Loucy (cell line): ENCODE results near the gene ARHGEF10L.
A peak's percentile ranks its signal among the peaks of the same experiment; 100 is the strongest.

Source experiments
- H2AFZ ChIP-seq: fragments of 200-600 bp; sonication (generic); 2 replicates; pipeline ENCODE4 v1.6.0; 2016; ENCODE audit warnings: antibody characterized with exemption, mild to moderate bottlenecking, low read length, moderate library complexity
- H3F3A ChIP-seq: fragments of 200-600 bp; 2 replicates; pipeline ENCODE4 v1.6.0; 2016; ENCODE audit warnings: antibody characterized with exemption, low read depth, mild to moderate bottlenecking
- H3K27me3 ChIP-seq: fragments of 200-600 bp; sonication (generic); 2 replicates; pipeline ENCODE4 v1.6.1; 2014; ENCODE audit warnings: low read length, mild to moderate bottlenecking; ENCODE audit not compliant: insufficient read depth, poor library complexity, severe bottlenecking
- H3K36me3 ChIP-seq: fragments of 200-600 bp; sonication (generic); 2 replicates; pipeline ENCODE4 v1.6.1; 2016; ENCODE audit warnings: low read length; ENCODE audit not compliant: insufficient read depth
- H3K4me1 ChIP-seq: fragments of 200-600 bp; sonication (generic); 2 replicates; pipeline ENCODE4 v1.5.1; 2014; ENCODE audit warnings: low read length, mild to moderate bottlenecking; ENCODE audit not compliant: insufficient read depth, poor library complexity, severe bottlenecking
- H3K4me2 ChIP-seq: fragments of 200-600 bp; sonication (generic); 2 replicates; pipeline ENCODE4 v1.6.0; 2014; ENCODE audit warnings: antibody characterized with exemption, low read length, low read depth, mild to moderate bottlenecking; ENCODE audit not compliant: poor library complexity, severe bottlenecking
- H3K4me3 ChIP-seq: fragments of 200-600 bp; sonication (generic); 2 replicates; pipeline ENCODE4 v1.5.1; 2014; ENCODE audit warnings: low read length, mild to moderate bottlenecking, mixed read lengths; ENCODE audit not compliant: poor library complexity, severe bottlenecking
- H3K79me2 ChIP-seq: fragments of 200-600 bp; sonication (generic); 2 replicates; pipeline ENCODE4 v1.6.1; 2014; ENCODE audit warnings: low read length; ENCODE audit not compliant: insufficient read depth
- H3K9ac ChIP-seq: fragments of 200-600 bp; sonication (generic); 2 replicates; pipeline ENCODE4 v1.6.0; 2014; ENCODE audit warnings: mild to moderate bottlenecking, low read depth, low read length, moderate library complexity; ENCODE audit not compliant: poor library complexity, severe bottlenecking
- H3K9me2 ChIP-seq: fragments of 200-600 bp; sonication (generic); replicated peaks from 2 replicates; pipeline ENCODE4 v1.6.1; 2016; ENCODE audit warnings: low read depth, low read length, mixed read lengths
- H3K9me3 ChIP-seq: fragments of 200-600 bp; sonication (generic); 2 replicates; pipeline ENCODE4 v1.6.1; 2014; ENCODE audit warnings: mild to moderate bottlenecking, antibody characterized with exemption, low read length, low read depth; ENCODE audit not compliant: insufficient read depth
- H4K20me1 ChIP-seq: fragments of 200-600 bp; sonication (generic); 2 replicates; pipeline ENCODE4 v1.6.0; 2014; ENCODE audit warnings: antibody characterized with exemption, low read length, mild to moderate bottlenecking; ENCODE audit not compliant: insufficient read depth, poor library complexity, severe bottlenecking
- CTCF ChIP-seq: fragments of 200-600 bp; sonication (generic); conservative IDR thresholded peaks from 2 replicates; pipeline ENCODE4 v1.5.1; 2014; ENCODE audit warnings: mild to moderate bottlenecking, antibody characterized with exemption, low read length
- EZH2phosphoT487 ChIP-seq: fragments of 200-600 bp; IDR thresholded peaks from 2 replicates; pipeline ENCODE4 v1.6.1; 2018; ENCODE audit warnings: antibody characterized with exemption, mild to moderate bottlenecking, moderate library complexity, borderline replicate concordance

The ARHGEF10L gene

GRCh38 chr1:17601643-17602382 lies 62.3 kb downstream of the ARHGEF10L start:
- Histone ChIP-seq H3K4me2 (no peak overlapping the region), H3K9ac (peak overlapping the region; percentile 15)

GRCh38 chr1:17603091-17603841 lies 63.8 kb downstream of the ARHGEF10L start:
- Histone ChIP-seq H3K9ac (no peak overlapping the region), H3K4me3 (no peak overlapping the region)

More at GRCh38 chr1:17601643-17602382, 62.3 kb downstream of the ARHGEF10L start:
- H3K9me2 ChIP-seq = no peaks in the 10 kb centered on the region
- H3K4me3 ChIP-seq = no peak overlapping the region
- no peaks in the 10 kb centered on the region for H3F3A ChIP-seq
- H3K27me3 ChIP-seq = no peaks in the 10 kb centered on the region
- H2AFZ ChIP-seq = no peak overlapping the region
- TF ChIP-seq CTCF (no peak), EZH2phosphoT487 (no peak)
- H4K20me1 ChIP-seq = no peaks in the 10 kb centered on the region
- H3K36me3 ChIP-seq = no peaks in the 10 kb centered on the region
- peaks cover 20% of the 10 kb centered on the region for H3K4me1 ChIP-seq
- H3K79me2 ChIP-seq = no peaks in the 10 kb centered on the region
- no peaks in the 10 kb centered on the region for H3K9me3 ChIP-seq

More at GRCh38 chr1:17603091-17603841, 63.8 kb downstream of the ARHGEF10L start:
- Histone ChIP-seq H3K79me2 (no peaks in the 10 kb centered on the region), H3F3A (no peaks in the 10 kb centered on the region), H3K4me1 (peaks cover 6% of the 10 kb centered on the region), H3K9me2 (no peaks in the 10 kb centered on the region), H3K27me3 (no peaks in the 10 kb centered on the region), H2AFZ (no peak overlapping the region), H3K4me2 (no peak overlapping the region), H3K9me3 (no peaks in the 10 kb centered on the region), H3K36me3 (no peaks in the 10 kb centered on the region), H4K20me1 (no peaks in the 10 kb centered on the region)
- TF ChIP-seq EZH2phosphoT487 (no peak), CTCF (no peak)
